HepG2 (cell line): Measurements from ENCODE around the gene PTPRN. TPM values are rescaled to one million over a fixed set of nuclear protein-coding genes. Genes with fewer than 3 reads are reported as not detected.
A peak's percentile ranks its signal among the peaks of the same experiment; 100 is the strongest.

Source experiments
- ATF7 ChIP-seq, 2 experiments: fragments of 450-650 bp in 1 of 2; sonication (generic) in 1 of 2; formaldehyde crosslinking in 1 of 2; IDR thresholded peaks; 2 replicates each; pipeline versions ENCODE4 v1.4.0 to v1.6.1; 2016 to 2020; ENCODE audit warnings: antibody characterized with exemption in 1 of 2, mild to moderate bottlenecking in 1 of 2, missing genetic modification reagents in 1 of 2
- NCOR1 ChIP-seq: fragments of 200-600 bp; sonication (generic); IDR thresholded peaks from 2 replicates; pipeline ENCODE4 v1.7.0; 2017; ENCODE audit warnings: antibody characterized with exemption, low read length, borderline replicate concordance
- PITX1 ChIP-seq: sonication (generic); formaldehyde crosslinking; IDR thresholded peaks from 2 replicates; pipeline ENCODE4 v1.5.1; 2020; ENCODE audit warnings: mild to moderate bottlenecking, missing genetic modification reagents
- TSC22D2 ChIP-seq: sonication (generic); formaldehyde crosslinking; IDR thresholded peaks from 2 replicates; pipeline ENCODE4 v1.5.1; 2020; ENCODE audit warnings: missing genetic modification reagents, mild to moderate bottlenecking, borderline replicate concordance
- ZNF552 ChIP-seq: sonication (generic); formaldehyde crosslinking; IDR thresholded peaks from 2 replicates; pipeline ENCODE4 v1.9.0; 2022; ENCODE audit warnings: missing genetic modification reagents, mild to moderate bottlenecking, borderline replicate concordance
- ZUFSP ChIP-seq: sonication (generic); formaldehyde crosslinking; IDR thresholded peaks from 2 replicates; pipeline ENCODE4 v1.9.0; 2021; ENCODE audit warnings: missing genetic modification reagents, mild to moderate bottlenecking, borderline replicate concordance
- polyA plus RNA-seq, 8 experiments: library from polyadenylated mRNA; depleted of rRNA in 3 of 8; stranded (reverse) in 7 of 8; unstranded in 1 of 8; fragments of >200 nt; fragmentation: Illumina TruSeq in 4 of 8; extraction: Trizol in 4 of 8; gene quantifications; 2 replicates each; pipeline versions ENCODE4 v1.2.1 to v1.2.3, GENCODE V29; 2011 to 2016; ENCODE audit warnings: low read depth in 4 of 8, missing spikeins in 1 of 8, mixed read lengths in 1 of 8; ENCODE audit not compliant: insufficient read depth in 1 of 8
- total RNA-seq, 5 experiments: library from RNA; depleted of rRNA; stranded (reverse); fragments of >200 nt; fragmentation: Illumina TruSeq; extraction: Trizol; gene quantifications; 2 replicates each; pipeline ENCODE4 v1.2.3, GENCODE V29; 2016; ENCODE audit warnings: low read depth in 1 of 5
- TF ChIP-seq, protein P1 (sequence below): sonication (generic); formaldehyde crosslinking; IDR thresholded peaks from 2 replicates; pipeline ENCODE4 v1.4.0; 2020; ENCODE audit warnings: missing genetic modification reagents
- TF ChIP-seq, protein P2 (sequence below): sonication (generic); formaldehyde crosslinking; IDR thresholded peaks from 2 replicates; pipeline ENCODE4 v1.9.0; 2021; ENCODE audit warnings: mild to moderate bottlenecking, missing genetic modification reagents

PTPRN gene
- total and polyA plus RNA-seq, 2 of the 13 experiments (the other 11 are each of a cell fraction or from before 2014, with no cell fraction given) = 0.26 TPM; not detected in 1

DNA sequence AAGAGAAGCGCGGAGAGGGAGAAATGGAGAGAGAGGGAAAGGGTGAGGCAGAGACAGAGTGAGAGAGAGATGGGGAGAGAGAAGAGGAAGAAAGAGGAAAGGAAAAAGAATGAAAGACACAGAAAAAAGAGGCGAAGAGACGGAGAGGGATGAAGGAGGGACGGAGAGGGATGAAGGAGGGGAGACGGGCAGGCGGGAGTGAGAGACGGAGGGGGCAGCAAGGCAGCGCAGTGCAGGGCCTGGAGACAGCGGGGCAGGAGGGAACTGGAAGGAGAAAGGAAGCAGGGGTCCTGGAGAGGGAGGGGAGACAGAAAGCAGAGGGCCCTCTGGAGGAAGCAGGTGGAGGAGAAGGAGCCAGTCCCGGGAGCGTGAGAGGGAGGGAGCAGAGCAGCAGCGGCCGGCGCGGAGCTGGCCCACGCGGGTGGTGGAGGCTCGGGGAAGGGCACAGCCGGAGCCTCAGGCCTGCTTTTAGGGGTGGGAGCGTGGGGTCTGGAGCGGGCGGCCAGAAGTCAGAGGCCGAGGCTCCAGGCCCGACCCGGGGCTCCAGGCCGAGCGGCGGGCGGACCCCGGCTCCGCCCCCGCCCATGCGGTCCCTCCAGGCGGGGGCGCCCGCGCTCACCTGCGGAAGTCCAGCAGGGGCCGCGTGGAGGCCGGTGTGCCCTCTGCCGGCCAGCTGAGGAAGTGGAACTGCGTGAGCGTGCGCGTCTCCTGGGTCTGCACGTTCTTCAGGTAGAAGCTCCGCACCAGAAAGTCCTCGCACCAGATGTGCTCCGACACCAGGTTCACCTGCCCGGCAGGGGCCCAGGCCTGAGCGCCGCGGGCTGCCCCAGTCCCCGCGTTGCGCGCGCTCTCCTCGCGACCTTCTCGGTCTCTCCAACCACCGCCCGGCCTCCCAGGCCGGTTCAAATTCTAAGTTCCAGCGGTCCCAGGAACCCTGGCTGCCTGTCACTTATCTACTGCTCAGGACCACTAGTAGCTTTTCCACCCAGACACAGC, 14.5 kb downstream of the PTPRN start (continued):
- TF ChIP-seq ZUFSP (CRISPR knock-in tag) (no peak), NCOR1 (no peak), ZNF552 (CRISPR knock-in tag) (peak; percentile 54; the same call in 1 of the 2 replicates), ATF7 (IDR thresholded peaks at IDR 0.05) (no peak), ATF7 (CRISPR knock-in tag; IDR thresholded peaks at IDR 0.05) (peak; percentile 76), PITX1 (CRISPR knock-in tag) (peak; percentile 64; the same call in 1 of the 2 replicates), TSC22D2 (peak; percentile 93; the same call in 1 of the 2 replicates)
- TF ChIP-seq, protein P1, sequence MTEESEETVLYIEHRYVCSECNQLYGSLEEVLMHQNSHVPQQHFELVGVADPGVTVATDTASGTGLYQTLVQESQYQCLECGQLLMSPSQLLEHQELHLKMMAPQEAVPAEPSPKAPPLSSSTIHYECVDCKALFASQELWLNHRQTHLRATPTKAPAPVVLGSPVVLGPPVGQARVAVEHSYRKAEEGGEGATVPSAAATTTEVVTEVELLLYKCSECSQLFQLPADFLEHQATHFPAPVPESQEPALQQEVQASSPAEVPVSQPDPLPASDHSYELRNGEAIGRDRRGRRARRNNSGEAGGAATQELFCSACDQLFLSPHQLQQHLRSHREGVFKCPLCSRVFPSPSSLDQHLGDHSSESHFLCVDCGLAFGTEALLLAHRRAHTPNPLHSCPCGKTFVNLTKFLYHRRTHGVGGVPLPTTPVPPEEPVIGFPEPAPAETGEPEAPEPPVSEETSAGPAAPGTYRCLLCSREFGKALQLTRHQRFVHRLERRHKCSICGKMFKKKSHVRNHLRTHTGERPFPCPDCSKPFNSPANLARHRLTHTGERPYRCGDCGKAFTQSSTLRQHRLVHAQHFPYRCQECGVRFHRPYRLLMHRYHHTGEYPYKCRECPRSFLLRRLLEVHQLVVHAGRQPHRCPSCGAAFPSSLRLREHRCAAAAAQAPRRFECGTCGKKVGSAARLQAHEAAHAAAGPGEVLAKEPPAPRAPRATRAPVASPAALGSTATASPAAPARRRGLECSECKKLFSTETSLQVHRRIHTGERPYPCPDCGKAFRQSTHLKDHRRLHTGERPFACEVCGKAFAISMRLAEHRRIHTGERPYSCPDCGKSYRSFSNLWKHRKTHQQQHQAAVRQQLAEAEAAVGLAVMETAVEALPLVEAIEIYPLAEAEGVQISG = peak; percentile 93
- TF ChIP-seq, protein P2, sequence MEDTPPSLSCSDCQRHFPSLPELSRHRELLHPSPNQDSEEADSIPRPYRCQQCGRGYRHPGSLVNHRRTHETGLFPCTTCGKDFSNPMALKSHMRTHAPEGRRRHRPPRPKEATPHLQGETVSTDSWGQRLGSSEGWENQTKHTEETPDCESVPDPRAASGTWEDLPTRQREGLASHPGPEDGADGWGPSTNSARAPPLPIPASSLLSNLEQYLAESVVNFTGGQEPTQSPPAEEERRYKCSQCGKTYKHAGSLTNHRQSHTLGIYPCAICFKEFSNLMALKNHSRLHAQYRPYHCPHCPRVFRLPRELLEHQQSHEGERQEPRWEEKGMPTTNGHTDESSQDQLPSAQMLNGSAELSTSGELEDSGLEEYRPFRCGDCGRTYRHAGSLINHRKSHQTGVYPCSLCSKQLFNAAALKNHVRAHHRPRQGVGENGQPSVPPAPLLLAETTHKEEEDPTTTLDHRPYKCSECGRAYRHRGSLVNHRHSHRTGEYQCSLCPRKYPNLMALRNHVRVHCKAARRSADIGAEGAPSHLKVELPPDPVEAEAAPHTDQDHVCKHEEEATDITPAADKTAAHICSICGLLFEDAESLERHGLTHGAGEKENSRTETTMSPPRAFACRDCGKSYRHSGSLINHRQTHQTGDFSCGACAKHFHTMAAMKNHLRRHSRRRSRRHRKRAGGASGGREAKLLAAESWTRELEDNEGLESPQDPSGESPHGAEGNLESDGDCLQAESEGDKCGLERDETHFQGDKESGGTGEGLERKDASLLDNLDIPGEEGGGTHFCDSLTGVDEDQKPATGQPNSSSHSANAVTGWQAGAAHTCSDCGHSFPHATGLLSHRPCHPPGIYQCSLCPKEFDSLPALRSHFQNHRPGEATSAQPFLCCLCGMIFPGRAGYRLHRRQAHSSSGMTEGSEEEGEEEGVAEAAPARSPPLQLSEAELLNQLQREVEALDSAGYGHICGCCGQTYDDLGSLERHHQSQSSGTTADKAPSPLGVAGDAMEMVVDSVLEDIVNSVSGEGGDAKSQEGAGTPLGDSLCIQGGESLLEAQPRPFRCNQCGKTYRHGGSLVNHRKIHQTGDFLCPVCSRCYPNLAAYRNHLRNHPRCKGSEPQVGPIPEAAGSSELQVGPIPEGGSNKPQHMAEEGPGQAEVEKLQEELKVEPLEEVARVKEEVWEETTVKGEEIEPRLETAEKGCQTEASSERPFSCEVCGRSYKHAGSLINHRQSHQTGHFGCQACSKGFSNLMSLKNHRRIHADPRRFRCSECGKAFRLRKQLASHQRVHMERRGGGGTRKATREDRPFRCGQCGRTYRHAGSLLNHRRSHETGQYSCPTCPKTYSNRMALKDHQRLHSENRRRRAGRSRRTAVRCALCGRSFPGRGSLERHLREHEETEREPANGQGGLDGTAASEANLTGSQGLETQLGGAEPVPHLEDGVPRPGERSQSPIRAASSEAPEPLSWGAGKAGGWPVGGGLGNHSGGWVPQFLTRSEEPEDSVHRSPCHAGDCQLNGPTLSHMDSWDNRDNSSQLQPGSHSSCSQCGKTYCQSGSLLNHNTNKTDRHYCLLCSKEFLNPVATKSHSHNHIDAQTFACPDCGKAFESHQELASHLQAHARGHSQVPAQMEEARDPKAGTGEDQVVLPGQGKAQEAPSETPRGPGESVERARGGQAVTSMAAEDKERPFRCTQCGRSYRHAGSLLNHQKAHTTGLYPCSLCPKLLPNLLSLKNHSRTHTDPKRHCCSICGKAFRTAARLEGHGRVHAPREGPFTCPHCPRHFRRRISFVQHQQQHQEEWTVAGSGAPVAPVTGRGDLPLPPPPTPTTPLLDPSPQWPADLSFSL (CRISPR knock-in tag) = no peak
